Stimulated activated CD4-positive, alpha-beta T cell treated with anti-CD3 and anti-CD28 coated beads, Interleukin-2, amount 100 ng/mL, for 4 hours (primary cell): ENCODE data around the gene RNU2-1.
"Not testable (repeated sequence)": the region's sequence is repeated elsewhere in the genome, so short reads cannot be mapped to it uniquely, and the experiment has no call there.

Source experiments
- DNase-seq: peaks from one replicate; pipeline ENCODE4 v3.0.0-alpha.2; 2020; ENCODE audit warnings: low read depth

RNU2-1 gene

DNA sequence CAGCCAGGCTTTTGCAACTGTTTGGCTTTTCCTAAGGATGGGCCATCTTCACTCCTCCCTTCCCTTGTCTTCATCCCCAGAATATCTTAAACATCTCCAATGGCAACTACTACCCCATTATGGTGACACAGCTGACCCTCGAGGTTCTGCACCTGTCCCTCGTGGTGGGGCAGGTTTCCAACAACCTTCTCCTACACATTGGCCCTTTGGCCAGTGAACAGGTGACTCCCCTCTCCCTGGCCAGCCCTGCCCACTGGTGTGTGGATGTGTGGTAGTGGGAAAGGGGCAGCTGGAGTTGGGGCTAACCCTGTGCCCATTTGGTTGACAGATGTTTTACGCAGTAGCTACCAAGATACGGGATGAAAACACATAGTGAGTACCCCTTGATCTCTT lies 17.4 kb downstream of the RNU2-1 start:
- no peak for DNase-seq

DNA sequence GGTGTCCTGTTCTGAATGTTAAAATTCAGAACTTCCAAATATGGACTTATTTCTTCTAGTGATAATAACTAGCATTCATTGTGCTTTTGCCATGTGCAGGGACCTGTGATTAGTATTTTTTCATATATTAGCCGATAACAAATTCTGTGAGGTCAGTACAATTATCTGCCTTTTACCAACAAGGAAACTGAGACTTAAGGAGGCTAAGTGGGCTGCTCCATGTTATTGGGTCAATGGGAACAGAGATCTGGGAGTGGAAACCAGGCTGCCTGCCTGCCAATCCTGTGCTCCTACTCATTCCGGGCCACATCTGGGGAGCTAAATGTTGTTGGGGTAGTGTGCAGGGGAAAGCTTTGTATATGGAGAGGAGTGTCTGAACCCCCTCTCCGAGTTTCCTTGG lies 18.4 kb downstream of the RNU2-1 start:
- DNase-seq = no peak

DNA sequence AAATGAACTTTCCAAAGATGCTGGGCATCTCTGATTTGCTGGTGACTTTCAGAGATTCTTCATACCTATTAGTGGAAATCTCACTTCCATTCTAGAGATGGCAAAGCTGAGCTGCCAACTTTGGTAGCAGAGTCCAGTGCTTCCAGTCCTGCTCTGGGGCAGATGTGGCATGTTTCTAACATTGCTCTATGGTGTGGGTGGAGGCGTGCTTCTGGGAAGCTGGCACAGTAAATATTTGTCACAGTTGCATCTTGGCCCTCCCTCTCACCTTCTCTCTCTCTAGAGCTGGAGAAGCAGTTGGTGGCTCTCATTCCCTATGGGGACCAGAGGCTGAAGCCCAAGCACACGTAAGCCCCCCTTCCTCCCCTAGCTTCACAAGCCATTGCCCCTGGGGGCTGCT lies 20.2 kb downstream of the RNU2-1 start:
- no peak for DNase-seq

DNA sequence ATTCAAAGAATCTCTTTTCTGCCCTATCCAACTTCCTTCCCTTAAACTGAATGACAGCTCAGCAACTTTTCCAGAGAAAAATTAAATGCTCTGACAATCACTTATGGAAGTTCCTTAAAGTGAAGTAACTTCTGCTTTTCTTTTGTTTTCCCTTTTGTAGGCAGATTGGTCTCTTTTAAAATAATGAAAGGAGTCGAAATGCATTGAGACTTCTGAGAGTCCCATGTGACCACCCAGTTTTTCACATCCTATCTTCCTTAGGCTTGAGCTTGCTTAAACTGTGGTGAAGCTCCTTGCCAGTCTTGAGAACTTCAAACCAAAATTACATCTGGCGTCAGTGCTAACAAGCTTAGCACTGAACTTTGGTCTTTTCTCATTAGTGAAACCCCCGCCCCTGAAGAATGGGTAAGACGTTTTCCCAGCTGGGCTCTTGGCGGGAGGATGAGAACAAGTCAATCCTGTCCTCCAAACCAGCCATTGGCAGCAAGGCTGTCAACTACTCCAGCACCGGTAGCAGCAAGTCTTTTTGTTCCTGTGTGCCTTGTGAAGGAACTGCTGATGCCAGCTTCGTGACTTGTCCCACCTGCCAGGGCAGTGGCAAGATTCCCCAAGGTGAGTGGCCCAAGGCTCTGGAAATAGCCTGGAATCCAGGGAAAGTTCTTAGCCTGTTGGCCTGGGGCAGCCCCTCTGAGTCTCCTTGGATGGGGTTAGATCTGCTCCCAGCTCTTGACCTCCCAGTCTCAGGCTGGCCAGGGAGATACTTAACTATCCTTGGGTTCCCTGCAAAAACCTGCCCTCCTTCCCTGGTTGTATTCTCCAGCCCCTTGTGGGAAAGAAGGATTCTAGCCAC lies 20.9 kb downstream of the RNU2-1 start:
- no peak for DNase-seq

DNA sequence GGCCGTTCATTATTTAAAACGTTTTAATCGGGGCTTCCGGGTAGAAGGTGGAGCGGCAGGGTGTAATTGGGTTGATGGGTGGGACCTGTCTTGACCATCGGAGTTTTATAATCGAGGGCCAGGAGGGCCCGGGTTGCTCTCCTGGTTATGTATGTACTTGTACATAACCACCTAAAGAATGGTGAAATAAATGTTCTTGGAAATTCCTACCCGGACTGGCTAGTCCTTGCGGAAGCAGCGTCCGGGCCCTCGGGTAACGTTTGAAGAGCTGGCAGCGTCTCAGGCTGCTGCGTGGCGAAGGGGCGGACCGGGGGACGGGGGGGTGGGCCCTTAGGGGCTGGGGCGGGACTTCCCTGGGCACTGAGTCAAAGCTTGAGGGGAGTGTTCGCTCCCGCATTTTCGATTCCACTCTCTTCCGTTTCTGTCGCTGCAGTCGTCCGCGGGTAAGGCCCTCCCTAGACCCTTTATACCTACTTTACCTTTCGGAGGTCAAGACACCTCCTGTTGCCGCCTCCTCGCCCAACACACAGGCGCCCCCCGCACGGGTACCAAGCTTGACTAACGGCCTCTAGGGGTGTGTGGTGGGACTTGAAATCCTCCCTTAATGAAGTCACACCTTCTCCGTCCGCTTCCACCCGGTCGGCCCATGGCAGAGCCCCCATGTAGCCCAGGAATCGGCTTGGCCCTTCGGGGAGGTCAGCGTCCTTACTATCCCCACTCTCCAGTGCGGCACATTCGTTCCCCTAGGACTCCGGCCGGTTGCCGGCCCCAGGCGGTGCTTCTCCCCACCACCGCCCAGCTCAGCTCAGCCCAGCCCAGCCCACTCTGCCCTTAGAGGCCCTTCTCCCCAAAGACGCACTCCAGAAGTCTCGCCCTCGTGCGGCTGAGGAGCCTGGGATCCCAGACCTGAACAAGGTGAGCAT lies 22.0 kb downstream of the RNU2-1 start, which contains the start of gene TMEM106A:
Gene TMEM106A, plus strand, starts transcription at position 396 of the 923 bp plus-strand sequence. CDS start 1,167 bp downstream, outside the sequence.
- DNase-seq = peak; percentile 64

DNA sequence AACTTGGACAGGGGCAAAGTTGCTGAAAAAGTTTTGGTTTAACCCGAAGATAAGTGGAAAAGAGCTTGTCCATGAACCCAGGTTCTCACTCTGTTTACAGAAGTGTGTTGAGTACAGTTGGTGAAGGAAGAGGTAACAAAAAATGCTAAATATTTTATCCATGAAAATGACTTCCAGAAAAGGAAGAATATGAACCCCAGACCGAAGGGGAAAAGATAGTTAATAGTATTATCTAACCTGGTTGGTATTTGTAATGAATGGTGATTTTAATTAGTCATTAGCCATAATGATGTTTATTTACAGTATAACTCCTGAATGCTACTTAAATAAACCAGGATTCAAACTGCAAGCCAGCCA lies 22.7 kb downstream of the RNU2-1 start:
- no peak for DNase-seq

DNA sequence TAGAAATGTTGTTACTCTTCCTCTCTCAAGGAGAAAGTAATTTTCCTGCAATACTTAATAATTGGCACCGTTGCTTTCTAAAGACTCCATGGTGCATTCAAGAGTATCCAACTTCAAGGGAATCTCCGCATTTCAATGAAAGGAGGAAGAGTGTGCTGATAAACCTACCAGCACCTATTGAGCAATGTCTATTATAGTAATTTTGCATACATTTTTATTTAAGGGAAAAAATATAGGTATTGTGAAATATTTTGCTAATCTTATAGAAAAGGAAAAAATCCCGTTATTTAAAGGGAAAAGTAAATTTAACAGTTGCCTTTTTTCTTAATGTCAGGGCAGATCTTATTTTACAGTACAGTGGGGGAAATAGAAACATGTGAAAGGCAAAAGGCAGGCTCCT lies 23.2 kb downstream of the RNU2-1 start:
- DNase-seq = no peak

DNA sequence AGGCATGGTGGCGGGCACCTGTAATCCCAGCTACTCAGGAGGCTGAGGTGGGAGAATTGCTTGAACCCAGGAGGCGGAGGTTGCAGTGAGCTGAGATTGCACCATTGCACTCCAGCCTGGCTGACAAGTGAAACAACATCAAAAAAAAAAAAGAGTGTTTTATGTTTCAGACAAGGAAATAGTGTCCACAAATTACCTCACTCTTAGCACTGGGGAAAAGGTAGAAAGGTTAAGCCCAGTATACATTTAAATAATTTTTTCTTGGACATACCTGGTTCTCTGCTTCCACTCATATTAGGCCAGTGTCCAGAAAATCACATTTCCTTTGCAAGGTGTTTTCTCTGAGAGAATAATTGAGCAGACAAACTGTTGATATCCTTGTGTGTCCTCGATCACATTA lies 30.8 kb downstream of the RNU2-1 start:
- not testable (repeated sequence) for DNase-seq

DNA sequence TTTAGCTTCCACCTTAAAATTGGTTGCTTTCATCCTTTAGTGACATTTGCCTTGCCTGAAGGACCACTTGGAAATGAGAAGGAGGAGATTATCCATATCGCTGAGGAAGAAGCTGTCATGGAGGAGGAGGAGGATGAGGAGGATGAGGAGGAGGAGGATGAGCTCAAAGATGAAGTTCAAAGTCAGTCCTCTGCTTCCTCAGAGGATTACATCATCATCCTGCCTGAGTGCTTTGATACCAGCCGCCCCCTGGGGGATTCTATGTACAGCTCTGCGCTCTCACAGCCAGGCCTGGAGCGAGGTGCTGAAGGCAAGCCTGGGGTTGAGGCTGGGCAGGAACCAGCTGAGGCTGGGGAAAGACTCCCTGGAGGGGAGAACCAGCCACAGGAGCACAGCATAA lies 33.6 kb downstream of the RNU2-1 start:
- DNase-seq = no peak

DNA sequence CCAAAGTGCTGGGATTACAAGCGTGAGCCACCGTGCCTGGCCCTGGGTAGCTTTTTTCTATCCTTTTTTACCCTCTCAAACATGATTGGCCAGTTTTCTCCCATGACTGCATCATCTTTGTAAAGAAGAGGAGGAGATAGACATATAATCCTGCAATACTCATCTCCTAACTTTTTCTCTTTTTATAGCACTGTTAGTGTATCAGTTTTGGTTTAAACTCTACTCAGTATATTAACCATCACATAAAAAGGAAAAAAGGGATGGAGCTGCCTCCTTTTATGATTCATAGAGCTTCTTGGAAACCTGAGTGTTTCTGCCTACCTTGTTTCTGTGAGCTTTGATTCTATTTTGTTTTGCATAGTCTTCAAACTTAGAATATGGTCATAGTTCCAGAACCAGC lies 34.1 kb downstream of the RNU2-1 start:
- no peak for DNase-seq

DNA sequence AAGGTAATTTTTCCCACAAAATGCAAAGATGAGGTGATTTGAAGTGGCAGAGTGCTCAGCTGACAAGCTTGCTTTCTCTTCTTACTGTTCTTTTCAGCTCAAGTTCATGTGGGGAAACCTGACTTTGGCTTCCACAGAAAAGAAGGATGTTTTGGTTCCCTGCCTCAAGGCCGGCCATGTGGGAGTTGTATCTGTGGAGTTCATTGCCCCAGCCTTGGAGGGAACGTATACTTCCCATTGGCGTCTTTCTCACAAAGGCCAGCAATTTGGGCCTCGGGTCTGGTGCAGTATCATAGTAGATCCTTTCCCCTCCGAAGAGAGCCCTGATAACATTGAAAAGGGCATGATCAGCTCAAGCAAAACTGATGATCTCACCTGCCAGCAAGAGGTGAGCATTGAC lies 40.5 kb downstream of the RNU2-1 start:
- DNase-seq = no peak

DNA sequence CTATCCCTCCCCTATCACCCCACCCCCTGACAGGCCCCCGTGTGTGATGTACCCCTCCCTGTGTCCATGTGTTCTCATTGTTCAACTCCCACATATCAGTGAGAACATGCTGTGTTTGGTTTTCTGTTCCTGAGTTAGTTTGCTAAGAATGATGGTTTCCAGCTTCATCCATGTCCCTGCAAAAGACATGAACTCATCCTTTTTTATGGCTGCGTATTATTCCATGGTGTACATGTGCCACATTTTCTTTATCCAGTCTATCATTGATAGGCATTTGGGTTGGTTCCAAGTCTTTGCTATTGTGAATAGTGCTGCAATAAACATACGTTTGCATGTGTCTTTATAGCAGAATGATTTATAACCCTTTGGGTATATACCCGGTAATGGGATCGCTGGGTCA lies 47.1 kb downstream of the RNU2-1 start:
- DNase-seq = not testable (repeated sequence)

DNA sequence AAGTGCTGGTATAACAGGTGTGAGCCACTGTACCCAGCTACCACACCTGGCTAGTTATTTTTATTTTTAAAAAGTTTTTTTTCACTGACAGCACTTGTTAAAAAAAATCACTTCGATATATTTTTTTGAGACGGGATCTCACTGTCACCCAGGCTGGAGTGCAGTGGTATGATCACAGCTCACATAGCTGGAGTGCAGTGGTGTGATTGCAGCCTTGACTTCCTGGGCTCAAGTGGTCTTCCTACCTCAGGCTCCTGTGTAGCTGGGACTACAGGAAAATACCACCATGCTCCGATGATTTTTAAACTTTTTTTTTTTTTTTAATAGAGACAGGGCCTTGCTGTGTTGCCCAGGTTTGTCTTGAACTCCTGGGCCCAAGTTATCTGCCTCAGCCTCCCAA lies 49.9 kb downstream of the RNU2-1 start:
- DNase-seq = no peak
